Activated CD8-positive, alpha-beta memory T cell treated with anti-CD3 and anti-CD28 coated beads, Interleukin-2, amount 50 U/mL, for 1 hour (primary cell): ENCODE measurements around the gene NPAP1.
"Not testable (repeated sequence)": the region's sequence is repeated elsewhere in the genome, so short reads cannot be mapped to it uniquely, and the experiment has no call there.

Source experiments
- DNase-seq: peaks from one replicate; pipeline ENCODE4 v3.0.0-alpha.2; 2020; ENCODE audit errors: extremely low read depth

Gene NPAP1

DNA sequence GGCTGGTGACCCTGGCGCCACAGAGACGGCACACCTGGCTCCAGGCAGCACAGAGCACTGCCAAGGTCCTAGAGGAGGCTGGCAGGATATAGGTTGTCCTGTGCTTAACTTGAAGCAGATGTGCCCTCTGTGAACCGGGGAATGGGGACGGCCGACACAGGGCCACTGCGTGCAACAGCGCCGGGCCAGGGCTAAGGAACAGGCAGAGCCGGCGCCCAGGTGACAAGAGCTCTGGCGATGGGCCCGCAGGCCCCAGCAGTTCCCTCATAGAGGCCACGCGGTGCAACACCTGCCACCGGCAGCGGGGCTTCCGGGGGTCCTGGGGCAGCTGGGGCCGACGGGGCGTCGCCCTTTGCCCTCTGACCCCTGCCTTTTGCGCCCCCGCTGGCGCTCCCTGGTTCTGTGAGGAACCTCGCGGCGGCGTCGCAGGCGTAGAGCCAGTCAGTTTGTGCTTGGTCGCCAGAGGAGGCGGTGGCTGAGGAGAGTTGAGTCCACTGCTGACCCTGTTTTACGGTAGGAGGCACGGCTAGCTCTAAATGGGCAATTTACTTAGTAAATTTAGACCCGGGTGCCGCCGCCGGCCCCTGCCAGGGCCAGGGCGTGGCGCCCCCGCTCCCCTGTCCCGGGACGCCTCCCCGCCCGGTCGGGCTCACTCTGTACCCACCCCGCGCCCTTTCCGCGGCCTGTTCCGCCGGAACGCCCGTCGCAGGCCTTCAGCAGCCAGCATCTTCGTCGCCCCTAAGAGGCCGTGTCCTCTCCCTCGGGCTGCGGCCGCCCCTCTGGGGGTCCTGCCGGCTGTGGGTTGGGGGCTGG is at the start of gene NPAP1:
NPAP1 (plus strand) TSS at position 444 of the 813 bp plus-strand sequence; CDS start at position 537, 93 bp downstream.
- DNase-seq = no peak

DNA sequence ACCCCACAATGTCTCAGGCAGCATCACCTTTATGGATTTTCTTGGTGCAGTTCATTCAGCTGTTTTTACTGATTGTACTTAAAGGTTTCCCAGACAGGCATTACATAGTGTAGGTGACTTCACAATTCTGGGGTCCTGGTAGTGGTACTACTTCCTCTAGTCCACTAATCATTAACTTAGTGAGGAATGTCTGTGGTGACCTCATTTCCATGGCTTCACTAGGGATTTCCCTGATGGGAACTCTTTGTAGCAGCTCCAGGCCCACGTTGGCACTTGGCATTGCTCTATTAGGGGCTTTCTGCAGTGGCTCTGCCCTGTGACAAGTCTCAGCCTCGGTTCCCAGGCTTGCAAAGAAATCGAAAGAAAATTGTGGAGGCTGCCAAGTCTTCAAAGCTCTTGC is 48.1 kb upstream of the NPAP1 start:
- no peak for DNase-seq

DNA sequence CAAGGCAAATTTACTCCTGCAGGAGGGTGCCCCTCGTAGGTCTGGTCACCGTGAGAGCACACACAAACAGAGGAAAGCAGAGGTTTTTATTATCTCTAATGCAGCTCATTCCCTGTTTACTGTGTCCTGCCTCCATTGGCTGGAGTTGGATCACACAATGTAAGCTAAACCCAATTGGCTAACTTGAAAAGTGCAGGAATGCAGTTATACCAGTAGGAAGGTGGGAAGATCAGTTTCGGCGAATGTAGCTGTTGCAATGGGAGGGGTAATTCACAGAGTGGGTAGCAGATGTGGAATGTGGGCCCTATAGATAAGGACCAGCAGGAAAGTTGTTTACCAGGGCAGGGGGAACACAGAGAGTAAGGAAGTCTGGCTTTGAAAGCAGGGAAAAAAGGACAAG is 42.5 kb upstream of the NPAP1 start:
- no peak for DNase-seq

GRCh38 chr15:24639412-24639811 is 36.2 kb upstream of the NPAP1 start:
- not testable (repeated sequence) for DNase-seq

DNA sequence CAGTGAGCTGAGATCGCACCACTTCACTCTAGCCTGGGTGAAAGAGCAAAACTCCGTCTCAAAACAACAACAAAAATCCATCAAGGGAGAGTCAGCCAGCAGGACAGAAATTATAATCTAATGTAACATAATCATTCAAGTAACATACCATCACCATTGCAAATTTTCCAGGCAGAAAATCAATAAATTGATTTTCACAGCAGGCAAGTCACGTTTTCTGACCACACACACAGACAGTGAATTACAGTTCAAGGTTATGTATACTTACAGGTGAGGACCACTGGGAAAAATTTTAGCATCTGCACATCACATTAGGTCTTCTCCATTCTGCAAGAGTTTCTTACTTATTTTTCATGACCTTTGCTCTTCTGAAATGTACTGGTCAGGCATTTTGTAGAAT is 29.9 kb upstream of the NPAP1 start:
- no peak for DNase-seq

DNA sequence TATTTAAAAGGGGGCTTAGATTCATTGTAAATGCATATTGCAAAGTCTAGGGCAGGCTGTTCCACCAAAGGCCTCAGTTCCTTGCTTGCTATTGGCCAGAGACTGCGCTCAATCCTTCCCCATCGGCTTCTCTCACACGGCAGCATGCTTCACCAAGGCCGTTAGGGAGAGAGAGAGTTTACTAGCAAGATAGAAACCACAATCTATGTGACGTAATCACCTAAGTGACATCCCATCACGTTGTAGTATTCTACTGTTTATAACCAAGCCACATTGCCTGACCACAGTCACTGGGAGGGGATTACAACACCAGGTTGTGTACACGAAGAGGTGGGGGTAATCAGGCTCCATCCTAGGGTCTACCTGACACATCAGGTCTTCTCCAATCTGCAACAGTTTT is 16.0 kb upstream of the NPAP1 start:
- DNase-seq = no peak

DNA sequence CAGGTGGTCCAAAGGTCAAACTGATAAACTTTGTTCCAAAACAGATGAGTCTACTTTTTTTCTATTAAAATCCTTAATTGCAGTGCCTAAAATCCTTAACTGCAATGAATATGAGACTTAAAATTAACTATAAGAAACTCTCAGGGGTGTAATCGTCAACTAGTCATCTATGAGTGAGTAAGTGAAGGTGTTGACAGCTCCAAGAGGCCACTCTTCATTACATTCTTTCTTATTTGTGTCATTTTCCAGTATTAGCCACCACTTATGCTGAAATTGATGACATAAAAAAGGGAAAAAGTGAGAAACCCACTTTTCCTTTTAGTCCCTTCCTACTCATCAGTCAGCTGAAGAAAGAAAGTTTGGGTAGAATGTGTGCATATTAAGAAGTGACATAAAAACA is 12.6 kb upstream of the NPAP1 start:
- no peak for DNase-seq

GRCh38 chr15:24676431-24676830 is 856 bp downstream of the NPAP1 start:
- DNase-seq = no peak

DNA sequence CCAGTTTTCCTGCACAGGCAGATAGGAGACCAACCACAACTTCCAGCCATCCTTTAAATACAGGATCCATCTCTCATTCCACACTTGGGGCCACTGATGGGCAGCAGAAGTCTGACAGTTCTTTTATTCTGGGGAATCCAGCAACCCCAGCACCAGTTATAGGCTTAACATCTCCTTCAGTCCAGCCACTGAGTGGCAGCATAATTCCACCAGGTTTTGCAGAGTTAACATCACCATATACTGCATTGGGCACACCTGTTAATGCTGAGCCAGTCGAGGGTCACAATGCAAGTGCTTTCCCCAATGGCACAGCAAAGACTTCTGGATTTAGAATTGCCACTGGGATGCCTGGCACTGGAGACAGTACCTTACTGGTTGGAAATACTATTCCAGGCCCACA is 2.9 kb downstream of the NPAP1 start:
- no peak for DNase-seq

- DNase-seq = no peak
Observed at GRCh38 chr15:24682002-24682401, 6.4 kb downstream of the NPAP1 start.

- DNase-seq = not testable (repeated sequence)
Observed at GRCh38 chr15:24682905-24683304, 7.3 kb downstream of the NPAP1 start.

GRCh38 chr15:24683736-24684135 is 8.2 kb downstream of the NPAP1 start:
- no peak for DNase-seq

DNA sequence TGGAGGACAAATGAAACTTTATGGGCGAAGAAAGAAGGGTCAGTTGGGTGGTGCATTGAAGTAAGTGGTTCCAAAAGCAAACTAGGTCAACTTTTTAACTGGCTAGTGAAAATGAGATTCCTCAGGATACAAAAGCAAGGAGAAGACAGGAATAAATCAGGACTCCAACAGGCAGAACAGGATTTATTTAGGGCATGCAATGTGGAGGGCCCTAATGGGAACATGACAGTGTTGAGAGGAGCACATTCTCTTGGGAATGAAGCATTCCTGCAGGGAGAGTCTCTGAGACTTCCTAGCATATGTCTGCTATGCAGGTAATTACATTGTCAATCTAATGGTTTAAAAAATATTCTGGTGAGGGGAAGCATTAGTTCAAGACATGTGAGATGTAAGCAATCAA is 8.7 kb downstream of the NPAP1 start:
- DNase-seq = no peak

DNA sequence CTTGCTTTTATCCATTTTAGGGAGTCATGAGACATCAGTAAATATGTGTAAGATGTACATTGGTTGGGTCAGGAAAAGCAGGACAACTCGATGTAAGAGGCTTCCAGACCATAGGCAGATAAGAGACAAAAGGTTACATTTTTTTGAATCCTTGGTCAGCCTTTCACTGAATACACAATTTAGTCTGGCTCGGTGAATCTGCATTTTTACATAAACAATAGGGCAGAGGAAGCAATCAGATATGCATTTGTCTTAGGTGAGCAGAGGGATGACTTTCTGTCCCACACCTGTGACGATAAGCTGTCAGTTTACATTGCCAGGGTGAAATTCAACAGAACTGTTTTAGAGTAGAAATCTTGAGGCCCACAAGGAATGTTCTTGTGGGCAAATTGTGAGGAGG is 20.6 kb downstream of the NPAP1 start:
- DNase-seq = no peak

DNA sequence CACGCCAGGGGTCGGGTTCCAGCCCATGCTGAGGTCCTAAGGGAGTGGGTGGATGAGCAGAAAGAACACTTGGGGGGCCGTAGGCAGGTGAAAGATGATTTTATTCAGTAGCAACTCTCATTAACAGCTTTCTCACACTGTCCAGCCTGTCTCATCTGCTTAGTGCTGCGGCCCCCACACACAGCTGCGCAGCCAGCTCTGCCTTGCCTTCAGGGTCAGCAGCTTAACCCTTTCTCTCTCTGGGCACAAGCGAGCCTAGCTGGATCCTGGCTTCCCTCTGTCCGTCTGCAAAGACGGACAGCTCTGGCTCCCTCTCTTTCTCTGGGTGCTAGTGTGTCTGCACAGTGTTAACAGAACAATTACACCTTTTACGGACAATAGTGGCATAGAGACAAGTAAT is 21.3 kb downstream of the NPAP1 start:
- DNase-seq = no peak

- DNase-seq = no peak
Observed at GRCh38 chr15:24718289-24719082, 42.9 kb downstream of the NPAP1 start.

DNA sequence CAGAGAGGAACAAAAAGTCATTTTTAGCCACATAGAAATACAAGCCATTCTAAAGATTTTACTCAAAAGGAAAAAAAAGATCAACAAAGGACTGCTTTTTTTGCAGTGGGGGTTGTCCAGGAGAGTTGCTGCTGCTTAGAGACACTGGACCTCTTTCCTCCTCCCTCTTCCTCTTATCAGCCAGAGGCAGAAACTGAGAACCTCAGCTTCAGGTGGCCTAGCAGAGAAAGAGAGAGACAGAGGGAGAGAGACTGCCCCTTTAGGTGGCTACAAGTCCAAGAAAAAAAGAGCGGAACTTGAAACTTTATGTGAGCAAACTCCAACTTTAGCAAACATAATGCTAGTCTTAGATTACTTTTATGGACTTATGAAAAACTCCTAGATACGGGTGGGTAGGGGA is 54.2 kb downstream of the NPAP1 start:
- no peak for DNase-seq
